Heart right ventricle (tissue), 16 donors: Measurements from ENCODE around the gene TMBIM6. TPM values are rescaled to one million over a fixed set of nuclear protein-coding genes. Genes with fewer than 3 reads are reported as not detected.

Experiments
- ATAC-seq, 8 donors: fragments of 200-7000 bp; cut with Tn5 transposase; one replicate each; pipeline ENCODE4 v1.9.1; 2020; ENCODE audit warnings: mild to moderate bottlenecking in 8 of 8, moderate library complexity in 8 of 8, moderate number of reproducible peaks in 1 of 8
- DNase-seq, 2 donors: peaks; one replicate each; pipeline ENCODE4 v3.0.0-alpha.2; 2020
- H3K27ac ChIP-seq, 10 donors: fragments of 200-600 bp; sonication (generic) in 2 of 10; one replicate each; pipeline versions ENCODE4 v1.5.0 to v1.8.0; 2020 to 2022; ENCODE audit warnings: mild to moderate bottlenecking in 3 of 10
- H3K27me3 ChIP-seq, 7 donors: fragments of 200-600 bp; one replicate each; pipeline ENCODE4 v1.8.0; 2021 to 2022; ENCODE audit warnings: mild to moderate bottlenecking in 2 of 7
- H3K36me3 ChIP-seq, 9 donors: fragments of 200-600 bp; sonication (generic) in 1 of 9; one replicate each; pipeline versions ENCODE4 v1.5.0 to v1.8.0; 2020 to 2022; ENCODE audit warnings: mild to moderate bottlenecking in 2 of 9
- H3K4me1 ChIP-seq, 9 donors: fragments of 200-600 bp; sonication (generic) in 1 of 9; one replicate each; pipeline versions ENCODE4 v1.5.0 to v1.8.0; 2020 to 2022; ENCODE audit warnings: mild to moderate bottlenecking in 4 of 9
- H3K4me3 ChIP-seq, 10 donors: fragments of 200-600 bp; sonication (generic) in 2 of 10; one replicate each; pipeline versions ENCODE4 v1.5.0 to v1.8.0; 2020 to 2022; ENCODE audit warnings: mild to moderate bottlenecking in 7 of 10, moderate library complexity in 2 of 10
- H3K9me3 ChIP-seq, 11 donors: fragments of 200-600 bp in 10 of 11; sonication (generic) in 2 of 11; one replicate each; pipeline versions ENCODE4 v1.5.0 to v1.8.0; 2013 to 2022; ENCODE audit warnings: mild to moderate bottlenecking in 2 of 11, control low read depth in 1 of 11, moderate library complexity in 1 of 11
- WGBS, 2 donors: extraction: QIAGEN DNeasy Blood & Tissue Kit; methylation state at CpG; one replicate each; pipeline ENCODE4 v1.1.7; 2013; ENCODE audit warnings: inconsistent platforms in 1 of 2; 5-methylcytosine and 5-hydroxymethylcytosine counted together
- intact Hi-C, 10 donors: fragments of 100-400 bp; cut with DNase I; formaldehyde crosslinking; loops; one replicate each; pipeline versions ENCODE4 v1.11.1 to v1.14.2; 2022
- polyA plus RNA-seq, 2 donors: library from polyadenylated mRNA; stranded (reverse); fragments of 200-250 nt; gene quantifications; one replicate each; pipeline ENCODE4 v1.2.3, GENCODE V29; 2013
- total RNA-seq, 10 donors: library from RNA; stranded (reverse); fragmentation: NEBNext Ultra II Directional in 3 of 10; extraction: Animal tissue kit (Norgen Biotek cat#: 25700) in 3 of 10; gene quantifications; one replicate each; pipeline versions ENCODE4 v1.2.1 to v1.2.4, GENCODE V29; 2021 to 2023
- TF ChIP-seq, protein P1 (sequence below), 9 donors: fragments of 200-600 bp; sonication (generic) in 2 of 9; IDR thresholded peaks; one replicate each; pipeline versions ENCODE4 v1.5.0 to v1.8.0; 2021 to 2022; ENCODE audit warnings: antibody characterized with exemption in 9 of 9, mild to moderate bottlenecking in 5 of 9, moderate library complexity in 1 of 9
- donor health status: Arrhythmogenic right ventricular cardiomyopathy.
- donor health status: ischemic (EF 13 %, LVEDD 7.1; RV severe dilation, severe dysfunction).
- donor health status: healthy with polysubstance abuse.
- donor health status: DM: no; HTN: yes; CAD: no.
- donor health status: DM: no; HTN: no; CAD: no.
- donor health status: ischemic (EF 25% LVEDD 6.9; RV normal size, moderate dysfunction).
- donor health status: ischemic (EF 25% LVEDD 5.7; RV mildly dilated, moderate dysfunction).
- donor health status: healthy.
- donor health status: DM: yes; HTN: yes; CAD: no.
- donor health status: Ischemic cardiomyopathy.
- donor health status: ischemic (EF 35%, LVEDD 5.7; RV mildly dilated, moderate dysfunction).
- donor health status: nonischemic (EF 11% LVEDD 7.7; RV severe dilation, severe dysfunction).
- donor health status: DM: yes; HTN: yes; CAD: no.
- donor health status: PGD.
- donor health status: ischemic (EF 29% LVEDD 5.4; RV normal size, mild dysfunction).
- donor health status: nonischemic (EF 23%, LVEDD 6.1; RV moderate dilation, normal function).

TMBIM6 gene
- total and polyA plus RNA-seq, 12 donors = 110 to 322 (median 202) TPM

- Histone ChIP-seq H3K27me3 (no peaks in the 10 kb centered on the region), H3K27ac (peak overlapping the region; percentile 52 to 88 (median 76)), H3K36me3 (peaks cover 0 to 40% (median 10%) of the 10 kb centered on the region in 9 donors), H3K4me3 (no peak overlapping the region), H3K4me1 (peaks cover 32 to 63% (median 52%) of the 10 kb centered on the region in 9 donors), H3K9me3 (no peaks in the 10 kb centered on the region)
- intact Hi-C loops = no loop called here
- ATAC-seq (peak in 2 of 8 donors; percentile 1 to 7), DNase-seq (no peak)
- TF ChIP-seq, protein P1, sequence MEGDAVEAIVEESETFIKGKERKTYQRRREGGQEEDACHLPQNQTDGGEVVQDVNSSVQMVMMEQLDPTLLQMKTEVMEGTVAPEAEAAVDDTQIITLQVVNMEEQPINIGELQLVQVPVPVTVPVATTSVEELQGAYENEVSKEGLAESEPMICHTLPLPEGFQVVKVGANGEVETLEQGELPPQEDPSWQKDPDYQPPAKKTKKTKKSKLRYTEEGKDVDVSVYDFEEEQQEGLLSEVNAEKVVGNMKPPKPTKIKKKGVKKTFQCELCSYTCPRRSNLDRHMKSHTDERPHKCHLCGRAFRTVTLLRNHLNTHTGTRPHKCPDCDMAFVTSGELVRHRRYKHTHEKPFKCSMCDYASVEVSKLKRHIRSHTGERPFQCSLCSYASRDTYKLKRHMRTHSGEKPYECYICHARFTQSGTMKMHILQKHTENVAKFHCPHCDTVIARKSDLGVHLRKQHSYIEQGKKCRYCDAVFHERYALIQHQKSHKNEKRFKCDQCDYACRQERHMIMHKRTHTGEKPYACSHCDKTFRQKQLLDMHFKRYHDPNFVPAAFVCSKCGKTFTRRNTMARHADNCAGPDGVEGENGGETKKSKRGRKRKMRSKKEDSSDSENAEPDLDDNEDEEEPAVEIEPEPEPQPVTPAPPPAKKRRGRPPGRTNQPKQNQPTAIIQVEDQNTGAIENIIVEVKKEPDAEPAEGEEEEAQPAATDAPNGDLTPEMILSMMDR (IDR thresholded peaks at IDR 0.05) = no peak
- 74 to 82% methylated on average over 12 of the region's 12 CpGs for WGBS, 2 donors
Measured at GRCh38 chr12:49807991-49808580, 66.7 kb downstream of the TMBIM6 start.

GRCh38 chr12:49808686-49809380 lies 67.5 kb downstream of the TMBIM6 start:
- peaks cover 0 to 36% (median 5%) of the 10 kb centered on the region in 9 donors for H3K36me3 ChIP-seq
- H3K27me3 ChIP-seq = no peaks in the 10 kb centered on the region
- 31 to 45% methylated on average over 14 of the region's 14 CpGs for WGBS, 2 donors
- ATAC-seq = peak; percentile 64 to 79 (median 72)
- TF ChIP-seq, protein P1 (IDR thresholded peaks at IDR 0.05) = no peak
- peak; percentile 59 to 75 for DNase-seq
- peaks cover 32 to 63% (median 52%) of the 10 kb centered on the region in 9 donors for H3K4me1 ChIP-seq
- no peaks in the 10 kb centered on the region for H3K9me3 ChIP-seq
- peak overlapping the region in 2 of 10 donors; percentile 4 to 12 for H3K4me3 ChIP-seq
- H3K27ac ChIP-seq = peak overlapping the region; percentile 59 to 88 (median 76)
- intact Hi-C loops = no loop called here

DNA sequence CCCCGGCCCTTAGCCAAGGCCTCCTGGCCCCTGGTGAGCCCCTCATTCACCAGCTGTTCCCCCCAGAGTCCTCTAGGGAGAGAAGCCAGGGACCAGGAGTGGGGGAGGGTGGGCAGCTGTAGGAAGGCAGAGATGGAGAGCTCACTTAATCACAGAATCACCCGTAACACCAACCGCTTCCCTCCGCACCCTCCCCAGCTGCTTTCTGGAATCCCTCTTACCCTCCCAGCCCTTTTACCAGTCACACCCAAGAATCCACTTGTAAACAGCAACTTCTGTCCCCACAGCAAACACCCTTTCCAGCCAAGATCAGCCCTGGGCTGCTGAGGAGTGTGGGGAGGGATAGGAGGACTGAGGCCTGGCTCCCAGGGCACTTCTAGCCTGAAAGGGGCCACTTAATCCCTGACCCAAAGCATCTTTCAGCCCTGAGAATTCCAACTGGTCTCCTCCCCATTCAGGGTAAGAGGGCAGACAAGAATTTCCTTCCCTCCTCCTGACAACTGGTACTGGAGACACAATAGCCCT lies 68.1 kb downstream of the TMBIM6 start:
- Histone ChIP-seq H3K27ac (peak overlapping the region; percentile 59 to 88 (median 76)), H3K27me3 (no peaks in the 10 kb centered on the region), H3K4me3 (peak overlapping the region in 2 of 10 donors; percentile 4 to 12), H3K4me1 (peaks cover 32 to 64% (median 52%) of the 10 kb centered on the region in 9 donors), H3K9me3 (no peaks in the 10 kb centered on the region), H3K36me3 (peaks cover 0 to 30% (median 5%) of the 10 kb centered on the region in 9 donors)
- intact Hi-C loops = no loop called here
- ATAC-seq = peak; percentile 51 to 70 (median 58)
- DNase-seq = peak in 1 of 2 donors; percentile 61
- 35 to 39% methylated on average over 4 of the region's 4 CpGs for WGBS, 2 donors
- TF ChIP-seq, protein P1 (IDR thresholded peaks at IDR 0.05) = no peak

DNA sequence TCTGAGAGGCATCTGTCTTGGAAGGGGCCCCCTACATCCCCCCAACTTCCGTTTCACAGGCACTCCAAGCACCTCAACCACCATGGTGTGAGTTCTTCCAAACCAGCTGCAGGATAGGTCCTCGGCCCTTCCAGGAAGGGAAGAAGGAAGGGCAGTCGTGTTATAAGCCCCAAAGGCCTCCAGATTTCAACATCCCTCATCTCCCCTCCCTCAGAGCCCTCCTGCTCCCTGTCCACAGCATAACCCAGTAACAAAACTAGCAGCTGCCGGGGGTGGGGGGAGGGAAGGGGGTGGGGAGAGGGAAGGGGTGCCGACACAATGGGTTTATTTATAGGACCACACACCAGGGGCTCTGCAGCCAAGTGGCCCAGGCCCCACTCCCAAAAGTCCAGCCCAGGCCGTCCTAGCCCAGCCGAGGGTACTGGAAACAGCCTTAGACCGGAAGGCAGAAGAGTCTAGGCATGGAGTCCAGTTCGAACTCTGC lies 68.6 kb downstream of the TMBIM6 start:
- peak; percentile 13 to 46 (median 30) for ATAC-seq
- H3K27ac ChIP-seq = peak overlapping the region; percentile 59 to 88 (median 76)
- H3K9me3 ChIP-seq = no peaks in the 10 kb centered on the region
- H3K4me3 ChIP-seq = no peak overlapping the region
- DNase-seq = no peak
- WGBS, 2 donors = 15 to 26% methylated on average over 9 of the region's 9 CpGs
- H3K36me3 ChIP-seq = peaks cover 0 to 24% (median 2%) of the 10 kb centered on the region in 9 donors
- H3K27me3 ChIP-seq = no peaks in the 10 kb centered on the region
- TF ChIP-seq, protein P1 (IDR thresholded peaks at IDR 0.05) = no peak
- intact Hi-C loops = no loop called here
- H3K4me1 ChIP-seq = peaks cover 32 to 69% (median 52%) of the 10 kb centered on the region in 9 donors
